Transverse colon (tissue), 4 donors: Measurements from ENCODE around the gene SMDT1. TPM values are rescaled to one million over a fixed set of nuclear protein-coding genes. Genes with fewer than 3 reads are reported as not detected.

Experiments used
- DNase-seq: peaks from one replicate; pipeline ENCODE4 v3.0.0-alpha.2; 2019
- H3K27ac ChIP-seq, 4 donors: fragments of 200-600 bp; sonication (generic); 2 replicates each; pipeline ENCODE4 v1.5.1; 2016 to 2018; ENCODE audit warnings: inconsistent platforms in 4 of 4
- H3K27me3 ChIP-seq: fragments of 200-600 bp; sonication (generic); 2 replicates; pipeline ENCODE4 v1.5.1; 2017; ENCODE audit warnings: inconsistent platforms
- H3K36me3 ChIP-seq, 4 donors: fragments of 200-600 bp; sonication (generic); 2 replicates each; pipeline ENCODE4 v1.5.1; 2017 to 2019; ENCODE audit warnings: inconsistent platforms in 4 of 4
- H3K4me1 ChIP-seq, 4 donors: fragments of 200-600 bp; sonication (generic); 2 replicates each; pipeline ENCODE4 v1.5.1; 2017 to 2020; ENCODE audit warnings: inconsistent platforms in 4 of 4
- H3K4me3 ChIP-seq, 4 donors: fragments of 200-600 bp; sonication (generic); 1 replicate in 1 of 4; 2 replicates in 3 of 4; pipeline versions ENCODE4 v1.5.1 to v1.6.1; 2017 to 2019; ENCODE audit warnings: inconsistent platforms in 4 of 4
- H3K9me3 ChIP-seq, 2 donors: fragments of 200-600 bp; sonication (generic); 2 replicates each; pipeline ENCODE4 v1.5.1; 2017 to 2019; ENCODE audit warnings: inconsistent platforms in 2 of 2
- EP300 ChIP-seq: sonication (generic); formaldehyde crosslinking; IDR thresholded peaks from one replicate; pipeline ENCODE4 v1.6.1; 2017; ENCODE audit warnings: antibody characterized with exemption, low read depth
- POLR2A ChIP-seq: fragments of 450-650 bp; IDR thresholded peaks from one replicate; pipeline ENCODE4 v1.6.1; 2016; ENCODE audit warnings: antibody characterized with exemption, mild to moderate bottlenecking, moderate library complexity
- POLR2AphosphoS5 ChIP-seq, 3 donors: sonication (generic); formaldehyde crosslinking; IDR thresholded peaks; one replicate each; pipeline ENCODE4 v1.6.1; 2016; ENCODE audit warnings: antibody characterized with exemption in 3 of 3
- WGBS, 2 donors: methylation state at CpG; one replicate each; pipeline ENCODE4 v1.1.5; 2018; ENCODE audit warnings: low coverage in 1 of 2; 5-methylcytosine and 5-hydroxymethylcytosine counted together
- in situ Hi-C, 4 donors: fragments of 200-750 bp; cut with MboI; loops; one replicate each; pipeline versions ENCODE4 v1.15.0 to v1.15.1; 2017; ENCODE audit warnings: low sequenced_read_pairs in 3 of 4, low pct_ligation_motif_present in 1 of 4, low pct_unique_long_range_greater_than_20kb in 1 of 4
- intact Hi-C: fragments of 100-400 bp; cut with DNase I; formaldehyde crosslinking; loops from one replicate; pipeline ENCODE4 v1.15.1; 2023; ENCODE audit warnings: low total_unique reads
- total RNA-seq, 4 donors: library from RNA; depleted of rRNA; stranded (reverse); fragments of >200 nt; gene quantifications; one replicate each; pipeline ENCODE4 v1.1.0, GENCODE V29; 2016
- TF ChIP-seq, protein P1 (sequence below), 5 experiments: fragments of 200-600 bp in 3 of 5; fragments of 450-650 bp in 2 of 5; sonication (generic) in 3 of 5; IDR thresholded peaks; 1 replicate in 2 of 5; 2 replicates in 3 of 5; pipeline ENCODE4 v1.5.1; 2016 to 2017; ENCODE audit warnings: antibody characterized with exemption in 5 of 5, inconsistent platforms in 3 of 5, mild to moderate bottlenecking in 2 of 5, moderate library complexity in 1 of 5

SMDT1 gene
- total RNA-seq, 4 donors from 2014 or later: 4.8 to 44.9 (median 18.8) TPM

DNA sequence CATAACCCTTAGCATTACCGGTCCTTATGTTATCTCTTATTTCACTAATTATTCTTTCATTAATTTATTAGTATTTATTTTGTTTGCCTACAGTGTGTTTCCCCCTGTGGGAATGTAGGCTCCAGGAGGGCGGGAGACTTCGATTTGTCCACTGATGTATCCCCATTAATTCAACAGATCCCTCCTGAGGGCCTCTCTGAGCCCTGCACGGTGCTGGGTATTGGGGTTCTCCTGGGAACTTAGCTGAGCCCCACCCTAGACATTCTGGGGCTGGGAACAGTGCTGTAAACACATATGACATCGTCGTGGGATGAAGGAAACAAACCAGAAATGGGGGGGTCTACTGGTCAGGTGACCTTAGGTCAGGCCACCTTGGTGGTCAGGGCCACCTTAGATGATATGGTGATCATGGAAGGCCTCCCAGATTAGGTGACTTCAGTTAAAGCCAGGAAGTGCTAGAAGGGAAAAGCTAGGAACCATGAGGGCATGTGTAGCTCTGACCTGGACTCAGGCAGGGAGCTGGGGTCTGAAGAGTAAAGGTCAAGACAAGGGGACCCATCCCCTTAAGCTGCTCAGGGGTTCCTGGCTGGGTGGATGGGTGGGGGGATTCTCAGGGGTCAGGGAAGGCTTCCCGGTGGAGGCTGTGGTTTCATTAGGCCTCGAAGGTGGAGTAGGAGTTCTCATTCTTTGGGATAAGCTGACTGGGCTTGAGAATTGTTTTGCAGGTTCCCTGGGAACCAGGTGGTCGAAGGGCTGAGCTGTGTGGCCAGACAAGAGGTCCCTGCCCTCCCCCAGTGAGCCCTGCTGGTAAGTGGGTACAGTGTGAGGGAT, 4.4 kb upstream of the SMDT1 start:
- in situ Hi-C loops (no loop called here), intact Hi-C loops (no loop called here)
- TF ChIP-seq EP300 (no peak), POLR2AphosphoS5 (IDR thresholded peaks at IDR 0.05) (no peak), POLR2A (no peak)
- TF ChIP-seq, protein P1, sequence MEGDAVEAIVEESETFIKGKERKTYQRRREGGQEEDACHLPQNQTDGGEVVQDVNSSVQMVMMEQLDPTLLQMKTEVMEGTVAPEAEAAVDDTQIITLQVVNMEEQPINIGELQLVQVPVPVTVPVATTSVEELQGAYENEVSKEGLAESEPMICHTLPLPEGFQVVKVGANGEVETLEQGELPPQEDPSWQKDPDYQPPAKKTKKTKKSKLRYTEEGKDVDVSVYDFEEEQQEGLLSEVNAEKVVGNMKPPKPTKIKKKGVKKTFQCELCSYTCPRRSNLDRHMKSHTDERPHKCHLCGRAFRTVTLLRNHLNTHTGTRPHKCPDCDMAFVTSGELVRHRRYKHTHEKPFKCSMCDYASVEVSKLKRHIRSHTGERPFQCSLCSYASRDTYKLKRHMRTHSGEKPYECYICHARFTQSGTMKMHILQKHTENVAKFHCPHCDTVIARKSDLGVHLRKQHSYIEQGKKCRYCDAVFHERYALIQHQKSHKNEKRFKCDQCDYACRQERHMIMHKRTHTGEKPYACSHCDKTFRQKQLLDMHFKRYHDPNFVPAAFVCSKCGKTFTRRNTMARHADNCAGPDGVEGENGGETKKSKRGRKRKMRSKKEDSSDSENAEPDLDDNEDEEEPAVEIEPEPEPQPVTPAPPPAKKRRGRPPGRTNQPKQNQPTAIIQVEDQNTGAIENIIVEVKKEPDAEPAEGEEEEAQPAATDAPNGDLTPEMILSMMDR (IDR thresholded peaks at IDR 0.05): no peak
- DNase-seq: no peak
- 61 to 65% methylated on average over 3 to 9 of the region's 9 CpGs for WGBS, 2 donors
- peak overlapping the region; percentile 90 to 94 (median 92) for H3K27ac ChIP-seq
- no peaks in the 10 kb centered on the region for H3K27me3 ChIP-seq
- H3K4me3 ChIP-seq: peak overlapping the region; percentile 63 to 81 (median 70)
- no peaks in the 10 kb centered on the region for H3K36me3 ChIP-seq
- H3K4me1 ChIP-seq: peaks cover 29 to 47% (median 40%) of the 10 kb centered on the region in 4 donors
- no peaks in the 10 kb centered on the region for H3K9me3 ChIP-seq

DNA sequence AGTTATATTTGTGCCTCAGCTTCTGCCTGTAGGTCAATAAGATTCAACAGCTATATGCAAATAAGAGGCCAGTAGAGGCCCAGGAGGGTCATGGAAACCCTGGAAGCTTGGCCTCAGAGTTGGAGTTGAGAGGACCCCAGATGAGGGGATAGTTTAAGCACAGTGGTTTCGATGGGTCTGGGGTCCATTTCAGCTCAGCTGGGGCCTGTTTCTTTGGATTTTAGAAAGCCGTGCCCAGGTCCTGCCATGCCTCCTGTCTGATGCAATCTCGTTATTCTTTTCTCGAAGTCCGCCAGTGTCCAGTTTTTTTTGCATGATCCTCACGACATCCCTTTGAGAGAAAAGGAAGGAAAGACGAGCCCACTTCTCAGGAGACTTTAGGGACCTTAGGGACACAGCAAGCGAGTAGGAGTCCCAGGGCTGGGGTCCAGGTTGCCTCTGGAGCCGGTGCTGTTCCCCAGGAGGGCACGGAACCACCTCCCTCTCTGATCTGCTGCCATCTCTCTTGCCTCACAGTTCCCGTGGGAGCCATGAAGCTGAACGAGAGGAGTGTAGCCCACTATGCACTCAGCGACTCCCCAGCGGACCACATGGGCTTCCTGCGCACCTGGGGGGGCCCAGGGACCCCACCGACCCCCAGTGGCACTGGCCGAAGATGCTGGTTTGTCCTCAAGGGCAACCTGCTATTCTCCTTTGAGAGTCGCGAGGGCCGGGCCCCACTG, 2.6 kb upstream of the SMDT1 start:
- H3K4me1 ChIP-seq: peaks cover 27 to 52% (median 40%) of the 10 kb centered on the region in 4 donors
- DNase-seq: no peak
- H3K27me3 ChIP-seq: no peaks in the 10 kb centered on the region
- 95% methylated on average over 17 of the region's 20 CpGs; no CpG with 5 or more reads in 1 of the 2 donors for WGBS, 2 donors
- H3K36me3 ChIP-seq: no peaks in the 10 kb centered on the region
- intact Hi-C loops: no loop called here
- peak overlapping the region in 3 of 4 donors; percentile 96 to 98 (median 97) for H3K27ac ChIP-seq
- TF ChIP-seq, protein P1 (IDR thresholded peaks at IDR 0.05): no peak
- TF ChIP-seq POLR2A: no peak
- no peak for TF ChIP-seq POLR2AphosphoS5 (IDR thresholded peaks at IDR 0.05)
- TF ChIP-seq EP300: no peak
- H3K4me3 ChIP-seq: no peak overlapping the region
- H3K9me3 ChIP-seq: no peaks in the 10 kb centered on the region
- in situ Hi-C loops: no loop called here

DNA sequence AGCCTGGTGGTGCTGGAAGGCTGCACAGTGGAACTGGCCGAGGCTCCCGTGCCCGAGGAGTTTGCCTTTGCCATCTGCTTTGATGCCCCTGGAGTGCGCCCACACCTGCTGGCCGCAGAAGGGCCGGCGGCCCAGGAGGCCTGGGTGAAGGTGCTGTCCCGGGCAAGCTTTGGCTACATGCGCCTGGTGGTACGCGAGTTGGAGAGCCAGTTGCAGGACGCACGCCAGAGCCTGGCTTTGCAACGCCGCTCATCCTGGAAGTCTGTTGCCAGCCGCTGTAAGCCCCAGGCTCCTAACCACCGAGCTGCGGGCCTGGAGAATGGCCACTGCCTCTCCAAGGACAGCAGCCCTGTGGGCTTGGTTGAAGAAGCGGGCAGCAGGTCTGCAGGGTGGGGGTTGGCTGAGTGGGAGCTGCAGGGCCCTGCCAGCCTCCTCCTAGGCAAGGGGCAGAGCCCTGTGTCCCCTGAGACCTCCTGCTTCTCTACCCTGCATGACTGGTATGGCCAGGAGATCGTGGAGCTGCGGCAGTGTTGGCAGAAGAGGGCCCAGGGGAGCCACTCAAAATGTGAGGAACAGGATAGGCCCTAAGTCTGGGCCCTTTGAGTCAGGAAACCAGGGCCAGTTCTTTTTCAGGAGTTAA, 1.9 kb upstream of the SMDT1 start:
- 88% methylated on average over 13 of the region's 21 CpGs; no CpG with 5 or more reads in 1 of the 2 donors for WGBS, 2 donors
- in situ Hi-C loops: no loop called here
- Histone ChIP-seq H3K9me3 (no peaks in the 10 kb centered on the region), H3K4me3 (no peak overlapping the region), H3K27me3 (no peaks in the 10 kb centered on the region), H3K36me3 (no peaks in the 10 kb centered on the region), H3K27ac (peak overlapping the region; percentile 96 to 98 (median 97)), H3K4me1 (peaks cover 27 to 52% (median 40%) of the 10 kb centered on the region in 4 donors)
- intact Hi-C loops: no loop called here
- DNase-seq: no peak
- no peak for TF ChIP-seq POLR2AphosphoS5 (IDR thresholded peaks at IDR 0.05)
- no peak for TF ChIP-seq EP300
- TF ChIP-seq, protein P1 (IDR thresholded peaks at IDR 0.05): no peak
- TF ChIP-seq POLR2A: no peak
